ENCODE measurements around the gene CEACAM19.

- TF ChIP-seq, protein P1, sequence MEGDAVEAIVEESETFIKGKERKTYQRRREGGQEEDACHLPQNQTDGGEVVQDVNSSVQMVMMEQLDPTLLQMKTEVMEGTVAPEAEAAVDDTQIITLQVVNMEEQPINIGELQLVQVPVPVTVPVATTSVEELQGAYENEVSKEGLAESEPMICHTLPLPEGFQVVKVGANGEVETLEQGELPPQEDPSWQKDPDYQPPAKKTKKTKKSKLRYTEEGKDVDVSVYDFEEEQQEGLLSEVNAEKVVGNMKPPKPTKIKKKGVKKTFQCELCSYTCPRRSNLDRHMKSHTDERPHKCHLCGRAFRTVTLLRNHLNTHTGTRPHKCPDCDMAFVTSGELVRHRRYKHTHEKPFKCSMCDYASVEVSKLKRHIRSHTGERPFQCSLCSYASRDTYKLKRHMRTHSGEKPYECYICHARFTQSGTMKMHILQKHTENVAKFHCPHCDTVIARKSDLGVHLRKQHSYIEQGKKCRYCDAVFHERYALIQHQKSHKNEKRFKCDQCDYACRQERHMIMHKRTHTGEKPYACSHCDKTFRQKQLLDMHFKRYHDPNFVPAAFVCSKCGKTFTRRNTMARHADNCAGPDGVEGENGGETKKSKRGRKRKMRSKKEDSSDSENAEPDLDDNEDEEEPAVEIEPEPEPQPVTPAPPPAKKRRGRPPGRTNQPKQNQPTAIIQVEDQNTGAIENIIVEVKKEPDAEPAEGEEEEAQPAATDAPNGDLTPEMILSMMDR (IDR thresholded peaks at IDR 0.05): no peak
- no peak for TF ChIP-seq POLR2A (IDR thresholded peaks at IDR 0.05)
These were observed 49.7 kb downstream of the CEACAM19 start for GRCh38 chr19:44720945-44721344.
